PC-9 (cell line): Measurements from ENCODE around the gene TRPC4.

Experiments used
- EZH2 ChIP-seq: fragments of 200-600 bp; sonication (generic); IDR thresholded peaks from 2 replicates; pipeline ENCODE4 v1.8.0; 2017; ENCODE audit warnings: antibody characterized with exemption, low read depth
- TF ChIP-seq, protein P1 (sequence below): fragments of 200-600 bp; sonication (generic); conservative IDR thresholded peaks from 2 replicates; pipeline ENCODE4 v1.6.1; 2017; ENCODE audit warnings: mixed run types, antibody characterized with exemption, mild to moderate bottlenecking, moderate library complexity

DNA sequence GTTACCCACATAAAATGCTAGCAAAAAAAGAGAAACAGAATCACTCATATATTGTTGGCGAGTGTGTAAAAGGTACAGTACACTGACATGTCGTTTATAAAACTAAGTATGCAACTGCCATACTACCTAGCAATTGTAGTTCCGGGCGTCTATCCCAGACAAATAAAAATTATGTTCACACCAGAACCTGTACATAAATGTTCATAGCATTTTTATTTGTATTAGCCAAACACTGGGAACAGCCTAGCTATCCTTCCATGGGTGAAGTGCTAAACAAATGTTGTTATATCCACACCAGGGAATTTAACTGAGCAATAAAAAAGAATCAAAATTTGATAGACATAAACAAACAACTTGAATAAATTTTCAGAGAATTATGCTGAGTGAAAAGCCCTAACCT lies 242.1 kb downstream of the TRPC4 start:
- TF ChIP-seq, protein P1, sequence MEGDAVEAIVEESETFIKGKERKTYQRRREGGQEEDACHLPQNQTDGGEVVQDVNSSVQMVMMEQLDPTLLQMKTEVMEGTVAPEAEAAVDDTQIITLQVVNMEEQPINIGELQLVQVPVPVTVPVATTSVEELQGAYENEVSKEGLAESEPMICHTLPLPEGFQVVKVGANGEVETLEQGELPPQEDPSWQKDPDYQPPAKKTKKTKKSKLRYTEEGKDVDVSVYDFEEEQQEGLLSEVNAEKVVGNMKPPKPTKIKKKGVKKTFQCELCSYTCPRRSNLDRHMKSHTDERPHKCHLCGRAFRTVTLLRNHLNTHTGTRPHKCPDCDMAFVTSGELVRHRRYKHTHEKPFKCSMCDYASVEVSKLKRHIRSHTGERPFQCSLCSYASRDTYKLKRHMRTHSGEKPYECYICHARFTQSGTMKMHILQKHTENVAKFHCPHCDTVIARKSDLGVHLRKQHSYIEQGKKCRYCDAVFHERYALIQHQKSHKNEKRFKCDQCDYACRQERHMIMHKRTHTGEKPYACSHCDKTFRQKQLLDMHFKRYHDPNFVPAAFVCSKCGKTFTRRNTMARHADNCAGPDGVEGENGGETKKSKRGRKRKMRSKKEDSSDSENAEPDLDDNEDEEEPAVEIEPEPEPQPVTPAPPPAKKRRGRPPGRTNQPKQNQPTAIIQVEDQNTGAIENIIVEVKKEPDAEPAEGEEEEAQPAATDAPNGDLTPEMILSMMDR: no peak
- no peak for TF ChIP-seq EZH2
